GM21367 (cell line): ENCODE results near the gene NEUROD1.

Experiments
- ATAC-seq: cut with Tn5 transposase; IDR thresholded peaks from one replicate; pipeline ENCODE4 v1.9.1; 2021; ENCODE audit not compliant: unreplicated experiment

The NEUROD1 gene

GRCh38 chr2:181680937-181681811 lies 857 bp upstream of the NEUROD1 start:
- no peak for ATAC-seq

GRCh38 chr2:181679544-181679979 lies 755 bp downstream of the NEUROD1 start:
- ATAC-seq, result no peak

- ATAC-seq, result no peak
Observed at GRCh38 chr2:181678861-181679543, 1.3 kb downstream of the NEUROD1 start.

GRCh38 chr2:181677912-181678586 lies 2.3 kb downstream of the NEUROD1 start:
- ATAC-seq, result peak; percentile 65

GRCh38 chr2:181675254-181675653 lies 5.1 kb downstream of the NEUROD1 start:
- no peak for ATAC-seq

- no peak for ATAC-seq
Observed at GRCh38 chr2:181674461-181674860, 5.9 kb downstream of the NEUROD1 start.

- ATAC-seq, result no peak
Observed at GRCh38 chr2:181673173-181673572, 7.1 kb downstream of the NEUROD1 start.

- ATAC-seq, result peak; percentile 84
Observed at GRCh38 chr2:181672255-181673008, 7.9 kb downstream of the NEUROD1 start.

GRCh38 chr2:181670632-181671031 lies 9.7 kb downstream of the NEUROD1 start:
- ATAC-seq, result no peak

GRCh38 chr2:181667234-181667633 lies 13.1 kb downstream of the NEUROD1 start:
- no peak for ATAC-seq

GRCh38 chr2:181662287-181662686 lies 18.0 kb downstream of the NEUROD1 start:
- ATAC-seq, result no peak

- ATAC-seq, result no peak
Observed at GRCh38 chr2:181660181-181660580, 20.1 kb downstream of the NEUROD1 start.

GRCh38 chr2:181658444-181658843 lies 21.9 kb downstream of the NEUROD1 start:
- ATAC-seq, result no peak

- ATAC-seq, result no peak
Observed at GRCh38 chr2:181657379-181657778, 22.9 kb downstream of the NEUROD1 start.

GRCh38 chr2:181656450-181657291 lies 23.6 kb downstream of the NEUROD1 start, which contains the start of gene CERKL:
TSS of gene CERKL (minus strand) at chr2:181657105. CDS start at chr2:181657006, 99 bp downstream.
- ATAC-seq, result peak; percentile 80

- ATAC-seq, result no peak
Observed at GRCh38 chr2:181655519-181655918, 24.8 kb downstream of the NEUROD1 start.

GRCh38 chr2:181649436-181649979 lies 30.8 kb downstream of the NEUROD1 start:
- no peak for ATAC-seq

- ATAC-seq, result no peak
Observed at GRCh38 chr2:181648478-181649155, 31.7 kb downstream of the NEUROD1 start.

- no peak for ATAC-seq
Observed at GRCh38 chr2:181646415-181646987, 33.8 kb downstream of the NEUROD1 start.
